GM18858 (cell line): Measurements from ENCODE around the gene SMAP2.
"Not testable (repeated sequence)": the region's sequence is repeated elsewhere in the genome, so short reads cannot be mapped to it uniquely, and the experiment has no call there.

Experiments
- ATAC-seq: cut with Tn5 transposase; IDR thresholded peaks from one replicate; pipeline ENCODE4 v1.9.1; 2021; ENCODE audit not compliant: unreplicated experiment

SMAP2 gene

GRCh38 chr1:40373323-40374283 is at the start of gene SMAP2:
Gene SMAP2 (plus strand): TSS chr1:40373727. CDS start chr1:40374121, 394 bp downstream.
- ATAC-seq, result peak; percentile 69

- ATAC-seq, result not testable (repeated sequence)
Measured at GRCh38 chr1:40331403-40331802, 42.1 kb upstream of the SMAP2 start.

GRCh38 chr1:40332695-40333094 is 40.8 kb upstream of the SMAP2 start:
- no peak for ATAC-seq

- no peak for ATAC-seq
Measured at GRCh38 chr1:40337443-40337842, 36.1 kb upstream of the SMAP2 start.

GRCh38 chr1:40338745-40339419 is 34.6 kb upstream of the SMAP2 start:
- ATAC-seq, result no peak

GRCh38 chr1:40339420-40340323 is 33.9 kb upstream of the SMAP2 start:
- no peak for ATAC-seq

GRCh38 chr1:40341491-40342380 is 31.8 kb upstream of the SMAP2 start:
- ATAC-seq, result no peak

GRCh38 chr1:40342381-40342717 is 31.2 kb upstream of the SMAP2 start:
- ATAC-seq, result not testable (repeated sequence)

- ATAC-seq, result no peak
Measured at GRCh38 chr1:40344597-40344996, 28.9 kb upstream of the SMAP2 start.

- ATAC-seq, result no peak
Measured at GRCh38 chr1:40350391-40350790, 23.1 kb upstream of the SMAP2 start.

- no peak for ATAC-seq
Measured at GRCh38 chr1:40351124-40351523, 22.4 kb upstream of the SMAP2 start.

- ATAC-seq, result no peak
Measured at GRCh38 chr1:40352126-40352525, 21.4 kb upstream of the SMAP2 start.

- no peak for ATAC-seq
Measured at GRCh38 chr1:40353082-40353481, 20.4 kb upstream of the SMAP2 start.

GRCh38 chr1:40357625-40358024 is 15.9 kb upstream of the SMAP2 start:
- ATAC-seq, result no peak

GRCh38 chr1:40360631-40361030 is 12.9 kb upstream of the SMAP2 start:
- no peak for ATAC-seq

- ATAC-seq, result no peak
Measured at GRCh38 chr1:40361201-40361600, 12.3 kb upstream of the SMAP2 start.

- ATAC-seq, result no peak
Measured at GRCh38 chr1:40361637-40362036, 11.9 kb upstream of the SMAP2 start.

GRCh38 chr1:40362199-40362598 is 11.3 kb upstream of the SMAP2 start:
- no peak for ATAC-seq

- ATAC-seq, result no peak
Measured at GRCh38 chr1:40362699-40363098, 10.8 kb upstream of the SMAP2 start.

GRCh38 chr1:40363721-40364120 is 9.8 kb upstream of the SMAP2 start:
- ATAC-seq, result peak; percentile 79
